Subcutaneous adipose tissue (tissue), 4 donors: Measurements from ENCODE around the gene FA2H. TPM values are rescaled to one million over a fixed set of nuclear protein-coding genes. Genes with fewer than 3 reads are reported as not detected.

Experiments
- CTCF ChIP-seq: fragments of 450-650 bp; IDR thresholded peaks from one replicate; pipeline ENCODE4 v1.5.1; 2016; ENCODE audit warnings: low read depth, mild to moderate bottlenecking, control low read depth, antibody characterized with exemption, moderate library complexity
- total RNA-seq, 4 donors: library from RNA; depleted of rRNA; stranded (reverse); fragments of >200 nt; gene quantifications; one replicate each; pipeline ENCODE4 v1.1.0, GENCODE V29; 2016

Gene FA2H
- total RNA-seq, 4 donors from 2014 or later, result not detected

- TF ChIP-seq CTCF, result no peak
Observed at GRCh38 chr16:74718741-74719610, 55.6 kb downstream of the FA2H start.

GRCh38 chr16:74718140-74718539 is 56.5 kb downstream of the FA2H start:
- TF ChIP-seq CTCF, result no peak

- no peak for TF ChIP-seq CTCF
Observed at GRCh38 chr16:74717367-74717766, 57.3 kb downstream of the FA2H start.

GRCh38 chr16:74716355-74716754 is 58.3 kb downstream of the FA2H start:
- TF ChIP-seq CTCF, result no peak

- no peak for TF ChIP-seq CTCF
Observed at GRCh38 chr16:74713876-74714275, 60.7 kb downstream of the FA2H start.

GRCh38 chr16:74713325-74713724 is 61.3 kb downstream of the FA2H start:
- no peak for TF ChIP-seq CTCF

GRCh38 chr16:74711938-74712337 is 62.7 kb downstream of the FA2H start:
- TF ChIP-seq CTCF, result no peak
